IPS-20b (cell line): ENCODE results near the gene CLDN19.

ENCODE experiments used
- H3K27ac ChIP-seq: one replicate; pipeline ENCODE4 v1.5.1; 2013; ENCODE audit warnings: low read length
- H3K27me3 ChIP-seq: 2 replicates; pipeline ENCODE4 v1.6.1; 2013; ENCODE audit warnings: mild to moderate bottlenecking, low read length, inconsistent platforms; ENCODE audit not compliant: insufficient read depth
- H3K36me3 ChIP-seq: 2 replicates; pipeline ENCODE4 v1.6.1; 2013; ENCODE audit warnings: low read depth, mild to moderate bottlenecking, inconsistent platforms, low read length, moderate library complexity; ENCODE audit not compliant: insufficient read depth
- H3K4me1 ChIP-seq: 2 replicates; pipeline ENCODE4 v1.6.1; 2013; ENCODE audit warnings: mild to moderate bottlenecking, control low read depth, inconsistent platforms, low read length, moderate library complexity; ENCODE audit not compliant: insufficient read depth
- H3K4me3 ChIP-seq: 2 replicates; pipeline ENCODE4 v1.5.1; 2013; ENCODE audit warnings: mild to moderate bottlenecking, low read length, inconsistent platforms
- H3K9ac ChIP-seq: 2 replicates; pipeline ENCODE4 v1.6.1; 2013; ENCODE audit warnings: low read depth, mild to moderate bottlenecking, inconsistent platforms, low read length, moderate library complexity
- H3K9me3 ChIP-seq: 2 replicates; pipeline ENCODE4 v1.6.1; 2013; ENCODE audit warnings: mild to moderate bottlenecking, low read depth, low read length, inconsistent platforms; ENCODE audit not compliant: insufficient read depth

Gene CLDN19

GRCh38 chr1:42773420-42773819, 33.4 kb upstream of the CLDN19 start:
- Histone ChIP-seq H3K27ac (no peak overlapping the region), H3K4me1 (no peaks in the 10 kb centered on the region), H3K9ac (no peak overlapping the region), H3K36me3 (peaks cover 42% of the 10 kb centered on the region), H3K9me3 (no peaks in the 10 kb centered on the region), H3K27me3 (no peaks in the 10 kb centered on the region), H3K4me3 (no peak overlapping the region)

GRCh38 chr1:42769811-42770210, 29.8 kb upstream of the CLDN19 start:
- Histone ChIP-seq H3K4me1 (peaks cover 8% of the 10 kb centered on the region; the same call in 1 of the 2 replicates), H3K36me3 (peaks cover 17% of the 10 kb centered on the region), H3K4me3 (no peak overlapping the region), H3K27me3 (no peaks in the 10 kb centered on the region), H3K27ac (no peak overlapping the region), H3K9me3 (no peaks in the 10 kb centered on the region), H3K9ac (no peak overlapping the region)

GRCh38 chr1:42768172-42768571, 28.1 kb upstream of the CLDN19 start:
- Histone ChIP-seq H3K9me3 (no peaks in the 10 kb centered on the region), H3K36me3 (peaks cover 3% of the 10 kb centered on the region; the same call in 1 of the 2 replicates), H3K9ac (peak overlapping the region; percentile 56; the same call in 1 of the 2 replicates), H3K4me3 (peak overlapping the region; percentile 95), H3K27me3 (no peaks in the 10 kb centered on the region), H3K27ac (no peak overlapping the region), H3K4me1 (peaks cover 13% of the 10 kb centered on the region; the same call in 1 of the 2 replicates)

DNA sequence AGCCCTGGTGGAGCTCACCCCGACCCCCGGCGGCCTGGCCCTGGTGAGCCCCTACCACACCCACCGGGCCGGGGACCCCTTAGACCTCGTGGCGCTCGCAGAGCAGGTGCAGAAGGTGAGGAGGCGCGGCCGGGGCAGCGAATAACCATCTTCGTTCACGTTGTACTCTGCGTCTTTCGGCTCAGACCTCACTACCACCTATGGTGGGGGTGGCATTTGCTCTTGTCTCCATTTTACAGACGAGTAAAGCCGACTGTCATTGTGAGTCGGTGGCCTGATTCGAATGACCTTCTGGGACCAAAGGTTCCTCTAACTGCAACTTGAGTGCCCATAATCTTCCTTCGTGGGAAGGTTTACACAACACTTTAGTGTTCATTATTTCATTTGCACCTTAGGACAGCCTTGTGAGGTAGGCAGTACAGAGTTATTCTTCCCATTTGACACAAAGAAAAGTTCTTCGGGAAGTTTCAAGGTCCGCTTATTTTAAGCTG, 27.5 kb upstream of the CLDN19 start:
- peak overlapping the region; percentile 56; the same call in 1 of the 2 replicates for H3K9ac ChIP-seq
- H3K36me3 ChIP-seq: peaks cover 2% of the 10 kb centered on the region; the same call in 1 of the 2 replicates
- H3K27me3 ChIP-seq: no peaks in the 10 kb centered on the region
- peak overlapping the region; percentile 95 for H3K4me3 ChIP-seq
- peaks cover 13% of the 10 kb centered on the region; the same call in 1 of the 2 replicates for H3K4me1 ChIP-seq
- no peak overlapping the region for H3K27ac ChIP-seq
- H3K9me3 ChIP-seq: no peaks in the 10 kb centered on the region

GRCh38 chr1:42766741-42767509, 26.9 kb upstream of the CLDN19 start, which contains the start of the genes C1orf50 and P3H1:
C1orf50 (plus strand) TSS chr1:42767249; CDS start chr1:42767312, 63 bp downstream.
P3H1 (minus strand) TSS chr1:42767028; CDS start chr1:42766971, 57 bp downstream.
- peak within 1 kb of the TSS; percentile 78; the same call in 1 of the 2 replicates for H3K9ac ChIP-seq
- H3K36me3 ChIP-seq: peaks cover 8% of the 10 kb centered on the region
- H3K4me3 ChIP-seq: peak within 1 kb of the TSS; percentile 95
- no peaks in the 10 kb centered on the region for H3K9me3 ChIP-seq
- no peaks in the 10 kb centered on the region for H3K27me3 ChIP-seq
- H3K4me1 ChIP-seq: peaks cover 13% of the 10 kb centered on the region; the same call in 1 of the 2 replicates
- H3K27ac ChIP-seq: no peak within 1 kb of the TSS

DNA sequence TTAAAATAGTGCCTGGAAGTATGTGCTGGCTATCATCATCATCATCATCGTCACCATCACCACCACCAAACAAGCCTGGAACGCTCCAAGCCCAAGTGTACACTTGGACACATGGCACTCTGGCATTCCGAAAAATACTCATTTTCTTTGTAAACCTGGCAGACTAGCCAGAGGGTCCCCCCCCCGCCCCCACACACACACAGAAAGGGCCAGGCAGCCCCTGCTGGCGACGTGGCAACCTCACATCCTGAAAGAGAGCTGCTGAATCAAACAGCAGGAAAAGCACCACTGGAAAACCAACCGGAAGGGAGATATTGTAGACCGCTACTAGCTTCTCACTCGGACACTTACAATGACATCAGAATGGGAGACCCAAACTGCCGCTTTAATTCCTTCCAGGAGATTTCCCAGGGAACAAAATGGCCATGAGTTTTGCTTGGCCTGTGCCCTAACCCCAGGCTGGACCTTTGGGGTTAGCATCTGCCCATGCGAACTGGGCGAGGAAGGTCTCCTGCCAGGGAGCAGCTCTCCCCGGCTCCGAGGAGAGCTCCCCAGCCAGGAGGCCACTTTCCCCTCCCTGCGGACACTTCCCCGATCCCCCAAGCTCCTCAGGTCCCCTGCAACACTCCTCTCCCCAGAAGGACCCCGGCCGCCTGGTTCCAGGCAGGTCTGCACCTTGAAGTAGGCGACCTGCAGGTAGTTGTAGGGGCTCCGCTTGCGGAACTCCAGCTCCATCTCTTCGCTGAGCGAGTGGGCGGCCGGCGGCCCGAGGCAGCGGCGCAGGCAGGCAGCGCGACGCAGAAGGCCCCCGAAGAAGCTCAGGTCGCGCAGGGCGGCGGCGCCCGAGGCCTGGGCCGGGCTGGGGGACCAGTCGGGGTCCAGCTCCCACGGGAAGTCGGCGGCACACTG, 26.1 kb upstream of the CLDN19 start:
- no peaks in the 10 kb centered on the region for H3K9me3 ChIP-seq
- H3K4me1 ChIP-seq: peaks cover 13% of the 10 kb centered on the region; the same call in 1 of the 2 replicates
- peak overlapping the region; percentile 95 for H3K4me3 ChIP-seq
- peaks cover 15% of the 10 kb centered on the region for H3K36me3 ChIP-seq
- peak overlapping the region; percentile 78 for H3K9ac ChIP-seq
- no peak overlapping the region for H3K27ac ChIP-seq
- H3K27me3 ChIP-seq: no peaks in the 10 kb centered on the region

GRCh38 chr1:42765269-42765668, 25.2 kb upstream of the CLDN19 start:
- Histone ChIP-seq H3K27me3 (no peaks in the 10 kb centered on the region), H3K4me3 (peak overlapping the region; percentile 95)

DNA sequence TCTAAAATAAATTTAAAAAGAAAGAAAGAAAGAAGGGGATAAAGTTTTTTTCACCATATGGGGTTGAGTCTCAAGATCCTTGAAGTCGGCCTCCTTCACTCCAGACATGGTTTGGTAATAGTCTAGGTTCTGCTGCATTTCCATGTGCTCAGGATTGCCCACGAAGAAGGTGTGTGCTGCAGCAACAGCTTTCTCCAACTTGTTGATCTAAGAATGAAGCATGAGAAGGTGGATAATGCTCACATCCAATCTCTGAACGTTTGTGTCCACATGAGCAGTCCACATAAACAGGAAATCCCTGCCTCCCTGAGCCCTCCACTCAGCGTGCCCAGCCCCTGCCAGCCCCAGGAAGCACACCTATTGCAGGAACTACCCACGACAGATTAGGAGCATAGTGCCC, 22.2 kb upstream of the CLDN19 start:
- H3K27me3 ChIP-seq: no peaks in the 10 kb centered on the region
- peaks cover 13% of the 10 kb centered on the region; the same call in 1 of the 2 replicates for H3K4me1 ChIP-seq
- H3K27ac ChIP-seq: no peak overlapping the region
- no peak overlapping the region for H3K4me3 ChIP-seq
- no peak overlapping the region for H3K9ac ChIP-seq
- peaks cover 38% of the 10 kb centered on the region for H3K36me3 ChIP-seq
- no peaks in the 10 kb centered on the region for H3K9me3 ChIP-seq

More at GRCh38 chr1:42765269-42765668, 25.2 kb upstream of the CLDN19 start:
- Histone ChIP-seq H3K9me3 (no peaks in the 10 kb centered on the region), H3K27ac (no peak overlapping the region), H3K4me1 (peaks cover 13% of the 10 kb centered on the region; the same call in 1 of the 2 replicates), H3K36me3 (peaks cover 17% of the 10 kb centered on the region), H3K9ac (peak overlapping the region; percentile 78; the same call in 1 of the 2 replicates)

- Histone ChIP-seq H3K36me3 (peaks cover 43% of the 10 kb centered on the region), H3K27me3 (no peaks in the 10 kb centered on the region), H3K4me1 (peaks cover 13% of the 10 kb centered on the region; the same call in 1 of the 2 replicates), H3K9me3 (no peaks in the 10 kb centered on the region), H3K4me3 (no peak overlapping the region), H3K9ac (no peak overlapping the region), H3K27ac (no peak overlapping the region)
Observed at GRCh38 chr1:42761567-42761966, 21.5 kb upstream of the CLDN19 start.

DNA sequence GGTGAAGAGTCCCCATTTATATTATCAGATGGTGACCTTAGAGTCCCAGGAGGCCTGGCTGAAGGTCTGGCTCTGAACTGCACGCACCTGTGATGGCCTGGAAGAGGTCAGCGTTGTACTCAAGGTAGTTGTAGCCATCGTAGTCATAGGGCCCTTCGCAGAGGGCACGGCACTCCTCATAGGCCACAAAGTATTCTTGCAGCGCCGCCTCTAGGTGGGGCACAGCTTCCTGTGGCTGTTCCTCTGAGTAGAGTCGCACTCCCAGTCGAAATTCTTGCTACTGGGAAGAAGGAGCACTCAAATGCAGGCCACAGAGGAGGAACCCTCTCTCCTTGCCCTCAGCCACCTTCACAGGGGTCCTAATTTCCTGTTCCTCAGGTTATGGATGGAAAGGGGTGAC, 19.1 kb upstream of the CLDN19 start:
- no peak overlapping the region for H3K4me3 ChIP-seq
- no peaks in the 10 kb centered on the region for H3K9me3 ChIP-seq
- H3K9ac ChIP-seq: no peak overlapping the region
- H3K27me3 ChIP-seq: no peaks in the 10 kb centered on the region
- peaks cover 68% of the 10 kb centered on the region for H3K36me3 ChIP-seq
- no peaks in the 10 kb centered on the region for H3K4me1 ChIP-seq
- no peak overlapping the region for H3K27ac ChIP-seq

GRCh38 chr1:42758641-42759040, 18.6 kb upstream of the CLDN19 start:
- Histone ChIP-seq H3K9me3 (no peaks in the 10 kb centered on the region), H3K27me3 (no peaks in the 10 kb centered on the region), H3K4me3 (no peak overlapping the region), H3K27ac (no peak overlapping the region), H3K4me1 (no peaks in the 10 kb centered on the region), H3K9ac (no peak overlapping the region), H3K36me3 (peaks cover 72% of the 10 kb centered on the region)
